ENCODE data around the gene ZMYM4.
"Not testable (repeated sequence)": the region's sequence is repeated elsewhere in the genome, so short reads cannot be mapped to it uniquely, and the experiment has no call there.

The ZMYM4 gene

DNA sequence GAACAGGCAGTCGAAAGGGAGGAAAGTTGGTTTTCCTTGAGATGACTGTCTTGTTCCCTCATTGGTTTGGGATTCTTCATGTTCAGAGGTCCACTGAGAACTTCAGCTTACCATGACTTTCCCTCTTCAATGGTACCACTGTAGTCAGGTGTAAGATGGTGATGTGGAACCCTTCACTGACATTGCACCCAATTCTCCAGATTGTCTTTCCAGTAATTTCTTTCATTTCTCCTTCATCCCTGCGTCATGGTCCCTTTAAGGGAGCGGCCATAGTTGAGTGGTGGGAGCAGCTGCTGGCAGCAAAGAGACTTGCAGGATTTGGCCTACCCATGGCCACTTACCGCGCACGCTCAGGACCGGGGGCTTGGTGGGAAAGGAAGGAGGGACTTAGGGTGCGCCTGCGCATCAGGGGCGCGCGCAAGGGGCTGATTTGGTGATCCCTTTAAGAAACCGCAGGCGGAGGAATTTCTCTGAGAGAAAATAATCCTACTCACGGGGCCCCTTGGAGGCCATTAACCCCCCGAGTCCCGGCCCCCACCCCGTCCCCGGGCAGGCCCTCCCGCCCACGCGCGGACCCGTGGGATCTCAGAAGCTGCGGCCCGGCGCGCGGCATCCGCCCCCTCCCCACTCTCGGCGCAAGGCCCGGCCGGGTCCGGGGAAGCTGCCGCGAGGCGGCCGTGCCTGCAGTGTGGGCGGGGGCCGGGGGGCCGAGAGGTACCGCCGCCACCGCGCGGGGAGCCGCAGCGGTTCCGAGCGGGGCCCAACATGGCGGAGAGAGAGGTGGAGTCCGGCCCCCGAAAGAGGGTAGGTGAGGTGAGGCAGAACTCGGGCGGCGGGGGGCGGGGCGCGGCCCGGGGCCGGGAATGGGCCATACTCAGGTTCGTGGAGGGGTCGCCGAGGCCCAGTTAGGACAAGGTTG lies at the start of gene ZMYM4:
TSS of gene ZMYM4 (plus strand) at position 428 of the 919 bp plus-strand sequence. CDS start at position 766, 338 bp downstream.
- DNase-seq: peak; percentile 97

DNA sequence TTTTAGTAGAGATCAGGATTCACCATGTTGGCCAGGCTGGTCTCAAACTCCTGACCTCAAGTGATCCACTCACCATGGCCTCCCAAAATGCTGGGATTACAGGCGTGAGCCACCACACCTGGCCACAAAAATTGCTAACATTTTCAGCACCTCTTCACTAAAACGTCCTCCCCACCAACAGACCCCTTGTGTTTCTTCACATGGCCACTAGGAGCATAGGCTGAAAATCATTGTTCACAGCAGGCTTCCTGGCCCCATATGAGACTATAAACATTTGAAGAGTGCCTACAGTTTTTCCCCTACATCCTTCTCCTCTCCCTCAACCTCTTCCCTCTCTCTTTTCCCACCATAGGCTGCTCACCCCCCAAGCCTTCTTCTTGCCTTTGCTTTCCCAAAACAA lies 47.5 kb upstream of the ZMYM4 start:
- DNase-seq: peak; percentile 45

DNA sequence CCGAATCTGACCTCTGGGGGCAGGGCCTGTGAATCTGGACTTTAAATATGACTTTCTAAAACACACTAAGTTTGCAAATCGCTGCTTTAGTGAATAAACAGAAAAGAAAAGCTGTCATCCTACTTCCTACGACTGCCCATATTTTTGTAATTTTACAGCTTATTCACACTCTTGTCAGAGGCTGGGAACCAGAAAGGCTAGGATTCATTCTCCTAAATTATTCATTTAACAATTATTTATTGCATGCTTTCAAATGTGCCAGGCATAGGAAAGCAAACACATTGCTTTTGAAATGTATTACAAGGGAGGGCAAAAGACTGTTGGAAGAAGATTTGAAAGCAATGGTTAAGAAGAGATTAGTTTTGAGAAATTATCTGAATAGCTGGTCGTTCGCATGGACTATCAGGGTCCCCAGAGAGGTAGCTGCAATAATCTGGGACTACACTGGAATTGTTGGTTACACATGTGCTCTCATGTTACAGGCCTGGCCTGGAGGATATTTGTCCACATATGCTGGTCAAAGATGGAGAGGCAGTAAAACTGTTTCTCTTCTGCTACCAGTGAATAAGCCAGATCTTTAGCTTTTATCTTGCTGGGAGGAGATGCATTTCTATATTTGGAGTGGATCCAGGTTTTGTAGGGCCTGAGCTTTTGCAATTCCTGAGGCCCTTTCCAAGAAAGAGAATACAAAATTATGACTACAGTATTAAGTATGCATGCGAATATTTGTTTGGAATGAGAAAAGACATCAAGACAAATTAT lies 46.0 kb upstream of the ZMYM4 start:
- peak; percentile 9 for DNase-seq

DNA sequence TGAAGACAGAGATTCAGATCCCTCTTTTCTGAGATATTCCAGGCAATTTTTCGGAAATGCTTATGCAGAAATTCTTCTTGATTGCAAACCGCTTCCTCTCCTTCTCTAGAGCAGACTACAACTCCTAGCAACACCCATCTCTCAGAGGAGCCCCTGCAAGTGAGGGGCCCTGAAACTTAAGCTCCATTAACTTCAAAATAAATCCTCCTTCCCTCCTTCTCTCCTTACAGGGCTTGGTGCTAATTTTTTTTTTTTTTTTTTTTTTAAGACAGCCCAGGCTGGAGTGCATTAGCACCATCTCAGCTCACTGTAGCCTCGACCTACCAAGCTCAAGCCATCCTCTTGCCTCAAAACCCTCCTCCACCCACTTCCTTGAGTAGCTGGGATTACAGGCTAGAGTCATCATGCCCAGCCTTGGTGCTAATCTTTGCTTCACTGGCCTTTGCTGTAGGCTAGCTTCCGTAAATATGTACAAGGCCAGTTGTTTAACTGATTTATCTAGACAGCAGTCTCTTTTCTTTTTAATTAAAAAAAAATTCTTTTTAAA lies 45.4 kb upstream of the ZMYM4 start:
- no peak for DNase-seq

DNA sequence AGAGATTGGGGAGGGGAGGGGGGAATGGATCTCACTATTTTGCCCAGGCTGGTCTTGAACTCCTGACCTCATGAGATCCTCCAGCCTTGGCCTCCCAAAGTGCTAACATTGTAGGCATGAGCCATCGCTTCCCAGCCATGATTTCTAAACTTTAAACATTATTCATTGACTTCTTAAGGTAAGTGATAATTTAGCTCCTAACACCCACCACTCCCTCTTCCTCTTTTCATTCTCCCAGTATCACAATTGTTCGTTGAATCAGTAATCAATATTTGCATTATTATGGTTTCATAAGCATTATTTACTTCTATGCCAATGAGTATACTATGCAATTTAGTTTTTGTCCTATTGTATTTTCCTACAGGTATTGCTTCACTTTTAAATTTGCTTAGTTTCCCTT lies 42.0 kb upstream of the ZMYM4 start:
- DNase-seq: no peak

DNA sequence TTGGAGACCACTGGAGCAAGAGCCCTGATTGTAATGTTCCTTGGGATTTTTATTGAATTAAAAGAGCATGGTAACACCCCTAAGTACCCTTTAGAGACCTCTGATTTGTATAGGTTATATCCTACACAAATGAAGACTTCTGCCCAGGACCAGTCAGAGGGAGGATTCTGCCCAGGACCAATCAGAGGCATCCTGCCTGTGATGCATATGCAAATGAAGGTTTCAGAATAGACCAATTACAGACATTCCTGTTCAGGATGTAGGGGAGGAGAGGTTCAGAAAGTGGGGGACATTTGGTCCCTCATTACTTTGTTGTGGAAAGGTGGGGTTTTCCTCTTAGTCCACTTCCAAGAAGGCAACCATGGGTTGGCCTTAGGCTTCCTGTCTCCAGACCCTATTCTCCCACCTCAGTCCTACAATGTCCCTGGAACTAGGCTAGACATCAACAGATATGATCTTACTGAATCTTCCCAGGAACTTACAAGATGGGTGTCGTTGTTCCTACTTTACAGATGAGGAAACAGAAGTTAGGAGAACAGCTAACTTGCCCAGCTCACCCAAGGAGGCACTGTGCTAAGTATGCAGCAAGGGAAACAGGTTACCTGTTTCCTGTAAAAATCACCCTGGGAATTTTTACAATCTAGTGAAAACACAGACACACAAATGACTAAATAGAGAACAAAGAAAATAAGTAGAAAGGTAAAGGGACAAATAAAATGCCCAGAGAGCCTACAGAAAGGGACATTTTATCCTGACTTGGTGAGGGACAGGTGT lies 38.7 kb upstream of the ZMYM4 start:
- no peak for DNase-seq

DNA sequence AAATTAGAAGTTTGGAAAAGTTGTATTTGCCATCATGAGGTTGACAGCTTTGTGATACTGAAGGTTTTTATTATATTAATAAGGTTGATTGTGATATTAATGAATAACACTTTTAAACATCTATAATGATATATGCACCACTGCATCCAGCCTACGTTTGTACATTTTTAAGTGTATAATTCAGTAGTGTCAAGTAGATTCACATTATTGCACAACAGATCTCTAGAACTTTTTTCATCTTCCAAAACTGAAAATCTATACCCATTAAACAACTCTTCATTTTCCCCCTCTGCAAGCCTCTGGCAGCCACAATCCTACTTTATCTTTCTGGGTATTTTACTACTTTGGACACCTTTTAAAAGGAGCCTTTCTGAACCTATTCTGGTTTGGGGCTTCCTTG lies 37.2 kb upstream of the ZMYM4 start:
- no peak for DNase-seq

DNA sequence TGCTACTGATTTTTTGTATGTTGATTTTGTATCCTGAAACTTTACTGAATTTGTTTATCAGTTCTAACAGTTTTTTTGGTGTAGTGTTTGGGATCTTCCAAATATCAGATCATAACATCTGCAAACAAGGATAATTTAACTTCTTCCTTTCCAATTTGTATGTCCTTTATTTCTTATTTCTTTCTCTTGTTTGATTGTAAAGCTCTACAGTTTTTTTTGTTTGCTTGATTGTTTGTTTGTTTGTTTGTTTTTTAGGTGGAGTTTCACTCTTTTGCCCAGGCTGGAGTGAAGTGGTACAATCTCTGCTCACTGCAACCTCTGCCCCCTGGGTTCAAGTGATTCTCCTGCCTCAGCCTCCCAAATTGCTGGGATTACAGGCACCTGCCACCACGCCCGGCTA lies 31.7 kb upstream of the ZMYM4 start:
- DNase-seq: not testable (repeated sequence)

DNA sequence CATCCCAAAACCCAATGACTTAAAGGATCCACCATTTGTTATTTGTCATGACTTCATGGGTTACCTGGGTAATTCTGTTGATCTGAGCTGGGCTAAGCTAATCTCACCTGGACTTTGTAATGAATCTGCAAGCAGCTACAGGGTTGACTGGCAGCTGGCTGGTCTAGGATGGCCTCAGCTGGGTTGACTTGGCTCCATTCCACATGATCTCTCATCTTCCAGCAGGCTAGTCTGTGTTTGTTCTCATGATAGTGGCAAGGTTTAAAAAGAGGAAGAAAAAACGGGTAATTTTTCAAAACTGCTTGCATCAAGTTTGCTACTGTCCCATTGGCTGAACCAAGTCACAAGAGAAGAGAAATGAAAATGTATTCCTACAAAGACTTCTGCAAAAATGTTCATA lies 24.8 kb upstream of the ZMYM4 start:
- peak; percentile 37 for DNase-seq

DNA sequence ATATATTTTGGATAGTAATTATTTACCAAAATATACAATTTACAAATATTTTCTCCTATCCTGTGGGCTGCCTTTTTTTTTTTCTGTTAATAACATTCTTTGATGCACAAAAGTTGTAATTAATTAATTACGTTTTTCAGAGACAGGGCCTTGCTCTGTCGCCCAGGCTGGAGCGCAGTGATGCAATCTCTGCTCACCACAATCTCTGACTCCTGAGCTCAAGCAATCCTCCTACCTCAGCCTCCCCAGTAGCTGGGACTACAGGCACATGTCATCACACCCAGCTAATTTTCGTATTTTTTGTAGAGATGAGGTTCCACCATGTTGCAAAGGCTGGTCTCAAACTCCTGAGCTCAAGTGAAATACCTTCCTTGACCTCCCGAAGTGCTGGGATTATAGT lies 21.3 kb upstream of the ZMYM4 start:
- no peak for DNase-seq

DNA sequence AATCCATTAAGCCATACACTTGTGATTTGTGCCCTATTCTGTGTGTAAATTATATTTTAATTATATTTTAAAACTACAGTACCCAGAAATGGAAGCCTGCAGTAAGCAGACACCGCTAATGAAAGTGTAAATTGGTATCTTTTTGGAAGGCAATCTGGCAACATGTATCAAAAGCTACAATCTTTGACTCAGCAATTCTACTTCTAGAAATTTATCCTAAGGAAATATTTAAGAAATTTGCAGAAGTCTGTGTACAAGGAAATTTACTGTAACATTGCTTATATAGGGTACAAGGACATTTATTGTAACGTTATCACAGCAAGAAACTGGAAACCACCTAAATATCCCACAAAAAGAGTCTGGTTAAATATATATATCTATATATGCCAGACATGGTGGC lies 14.6 kb upstream of the ZMYM4 start:
- DNase-seq: no peak

DNA sequence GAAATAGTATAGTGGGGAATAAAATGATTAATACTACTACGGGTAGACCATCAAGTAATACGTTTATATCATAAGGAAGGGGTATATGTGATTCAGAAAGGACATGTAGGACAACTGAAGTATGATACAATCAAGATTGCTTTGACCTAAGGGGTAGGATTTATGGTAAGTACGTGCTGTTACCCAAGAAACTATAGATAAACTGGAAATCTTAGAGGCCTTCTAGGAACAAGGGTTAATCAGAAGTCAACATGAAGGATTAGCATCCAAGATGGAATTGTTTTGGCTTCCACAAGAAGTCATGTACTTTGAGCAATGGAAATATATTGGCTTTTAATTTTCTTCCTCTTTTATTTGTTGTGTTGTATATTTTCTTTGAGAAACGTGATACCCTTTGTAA lies 13.2 kb upstream of the ZMYM4 start:
- no peak for DNase-seq

DNA sequence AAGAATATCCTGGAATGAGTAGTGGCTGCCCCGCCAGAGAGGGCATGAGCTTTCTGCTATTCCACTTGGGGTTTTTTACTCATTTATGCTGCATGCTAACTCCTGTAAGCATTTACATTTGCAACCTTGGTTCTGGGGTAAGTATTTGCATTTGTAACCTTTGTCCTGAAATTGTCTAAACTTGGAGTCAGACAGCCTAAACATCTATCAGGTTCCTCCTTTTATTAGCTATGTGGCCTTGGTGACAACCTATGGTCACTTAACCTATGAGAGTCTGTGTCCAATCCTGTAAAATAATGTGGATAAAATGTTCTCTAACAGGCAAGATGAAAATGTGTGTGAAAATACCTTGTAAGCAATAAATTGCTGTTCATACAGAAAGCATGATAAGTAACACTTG lies 8.9 kb upstream of the ZMYM4 start:
- DNase-seq: no peak

DNA sequence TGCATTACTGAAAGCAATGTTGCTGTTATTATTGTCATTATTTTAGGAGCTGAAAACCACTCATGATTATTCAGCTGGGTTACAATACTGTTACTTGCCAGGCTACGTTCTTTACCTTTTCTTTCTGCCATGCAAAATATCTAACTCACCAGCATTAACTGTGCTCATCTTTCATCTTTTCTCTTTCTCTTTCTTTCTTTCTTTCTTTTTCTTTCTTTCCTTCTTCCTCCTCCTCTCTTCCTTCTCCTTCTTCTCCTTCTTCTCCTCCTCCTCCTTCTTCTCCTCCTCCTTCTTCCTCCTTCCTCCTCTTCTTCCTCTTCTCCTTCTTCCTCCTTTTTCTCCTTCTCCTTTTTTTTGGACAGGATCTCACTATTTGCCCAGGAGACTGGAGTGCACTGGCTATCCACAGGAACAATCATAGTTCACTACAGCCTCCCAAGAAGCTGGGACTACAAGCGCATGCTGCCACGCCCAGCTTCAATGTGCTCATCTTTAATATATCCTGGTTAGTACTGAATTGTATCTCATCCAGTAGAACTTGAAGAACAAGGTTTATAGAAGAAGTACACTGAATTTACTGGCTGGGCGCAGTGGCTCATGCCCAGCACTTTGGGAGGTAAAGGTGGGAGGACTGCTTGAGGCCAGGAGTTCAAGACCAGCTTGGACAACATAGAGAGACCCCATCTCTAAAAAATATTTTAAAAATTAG lies 6.9 kb upstream of the ZMYM4 start:
- no peak for DNase-seq

DNA sequence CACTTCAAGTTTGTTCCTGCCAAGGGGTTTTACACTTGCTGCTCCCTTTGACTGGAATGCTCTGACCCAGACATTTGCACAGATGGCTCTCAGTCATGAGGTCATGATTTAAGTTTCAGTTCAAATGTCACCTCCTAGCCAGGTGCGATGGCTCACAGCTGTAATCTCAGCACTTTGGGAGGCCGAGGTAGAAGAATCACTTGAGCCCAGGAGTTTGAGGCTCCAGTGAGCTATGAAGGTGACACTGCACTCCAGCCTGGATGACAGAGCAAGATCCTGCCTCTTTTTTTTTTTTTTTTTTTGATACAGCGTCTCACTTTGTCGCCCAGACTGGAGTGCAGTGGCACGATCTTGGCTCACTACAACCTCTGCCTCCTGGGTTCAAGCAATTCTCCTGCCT lies 4.5 kb upstream of the ZMYM4 start:
- DNase-seq: no peak

DNA sequence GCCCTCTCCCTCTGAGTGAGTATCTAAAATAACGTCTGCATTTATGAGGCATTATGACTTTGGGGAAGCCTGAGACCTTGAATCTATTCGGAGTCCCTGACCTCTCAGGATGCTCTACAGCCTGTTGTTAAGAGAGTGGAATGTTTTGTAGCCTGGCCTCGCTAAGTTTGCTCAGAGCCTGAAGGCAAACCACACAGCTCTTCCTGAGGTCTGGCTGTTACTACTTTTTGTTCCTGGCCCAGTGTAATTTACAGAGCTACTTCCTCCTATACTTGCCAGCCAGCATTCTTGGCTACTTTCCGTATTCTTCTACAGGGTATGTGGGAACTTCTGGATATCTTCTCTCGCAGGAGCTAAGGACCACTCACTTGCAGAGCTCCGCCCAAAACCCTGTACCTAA lies 3.6 kb upstream of the ZMYM4 start:
- DNase-seq: no peak

DNA sequence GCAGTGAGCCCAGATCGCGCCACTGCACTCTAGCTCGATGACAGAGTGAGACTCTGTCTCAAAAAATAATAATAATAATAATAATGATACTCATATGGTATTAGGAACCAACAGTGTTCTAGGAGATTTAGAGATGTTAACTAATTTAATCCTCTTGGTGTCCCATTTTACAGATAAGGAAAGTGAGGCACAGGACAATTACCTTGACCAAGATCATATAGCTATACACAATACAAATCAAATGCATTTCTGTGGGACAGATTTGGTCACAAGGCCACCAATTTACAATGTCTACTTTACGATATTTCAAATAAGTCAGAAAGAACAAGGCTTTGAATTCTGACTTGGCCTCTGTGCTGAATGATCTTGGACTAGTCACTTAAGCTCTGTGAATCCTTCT lies 2.2 kb upstream of the ZMYM4 start:
- DNase-seq: no peak

DNA sequence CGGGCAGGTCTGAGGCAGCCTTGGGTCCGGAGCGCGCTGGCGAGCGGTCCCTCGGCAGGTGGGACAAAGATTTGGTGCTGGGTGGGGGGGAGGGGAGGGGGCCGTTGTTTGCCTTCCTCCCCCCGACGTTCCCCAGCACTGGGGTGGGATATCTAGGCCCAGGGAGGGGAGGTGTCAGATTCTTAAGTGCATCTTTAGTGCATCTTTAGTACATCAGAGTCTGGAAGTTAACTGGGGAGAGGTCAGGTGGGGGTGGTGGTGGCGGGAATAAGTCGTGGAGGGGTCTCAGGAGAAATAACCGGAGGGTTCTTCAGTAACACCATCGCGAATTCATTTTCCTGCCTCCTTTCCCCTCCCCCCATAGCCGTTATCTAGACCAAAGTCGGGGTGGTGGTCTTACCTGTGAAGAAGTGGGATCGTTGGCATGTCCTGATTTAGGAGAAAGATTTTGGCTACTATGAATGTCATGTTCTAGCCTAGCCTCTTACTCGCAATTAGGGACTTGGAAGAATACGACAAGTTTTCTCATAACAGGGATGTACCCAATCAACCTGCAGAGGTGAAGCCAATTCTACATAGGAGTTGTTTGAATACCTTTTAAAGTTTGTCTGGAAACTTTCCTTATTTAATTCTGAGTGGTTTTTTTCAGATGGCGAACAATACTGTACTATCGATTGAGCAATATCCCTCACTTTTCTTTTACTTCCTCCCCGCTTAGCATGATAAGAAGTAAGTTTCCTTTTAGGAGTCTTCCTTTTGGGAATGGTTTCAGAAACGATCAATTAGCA lies 886 bp downstream of the ZMYM4 start:
- DNase-seq: no peak

DNA sequence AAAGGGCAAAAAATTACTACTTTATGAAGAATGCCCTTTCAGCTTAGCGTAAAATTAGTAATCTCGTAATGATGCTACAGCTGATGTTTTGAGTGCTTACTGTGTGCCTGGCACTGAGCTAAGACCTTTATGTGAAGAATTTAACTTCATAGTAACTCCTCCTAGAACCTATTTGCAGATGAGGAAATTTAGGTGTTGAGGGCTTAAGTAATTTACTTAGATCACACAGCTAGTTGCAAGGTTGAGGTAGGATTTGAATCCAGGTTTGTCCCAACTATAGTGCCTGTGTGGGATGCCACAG lies 1.4 kb downstream of the ZMYM4 start:
- no peak for DNase-seq

DNA sequence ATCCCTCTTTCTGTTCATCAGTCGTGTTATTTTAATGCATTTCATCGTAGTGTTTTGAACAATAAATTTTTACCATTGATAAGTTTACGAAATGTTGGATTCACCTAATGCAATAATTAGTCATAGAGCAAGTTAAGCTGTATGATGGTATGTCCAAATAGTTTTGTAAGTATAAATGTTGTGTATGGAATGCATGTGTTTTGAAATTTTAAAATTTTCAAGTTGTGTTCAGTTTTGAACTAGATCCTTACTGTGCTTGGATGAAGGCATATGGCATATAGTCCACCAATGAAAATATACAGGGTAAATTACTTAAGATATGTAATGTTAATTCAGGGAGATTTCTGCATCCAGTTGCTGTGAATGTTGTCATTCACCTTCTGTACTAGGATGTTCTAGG lies 2.3 kb downstream of the ZMYM4 start:
- DNase-seq: no peak

DNA sequence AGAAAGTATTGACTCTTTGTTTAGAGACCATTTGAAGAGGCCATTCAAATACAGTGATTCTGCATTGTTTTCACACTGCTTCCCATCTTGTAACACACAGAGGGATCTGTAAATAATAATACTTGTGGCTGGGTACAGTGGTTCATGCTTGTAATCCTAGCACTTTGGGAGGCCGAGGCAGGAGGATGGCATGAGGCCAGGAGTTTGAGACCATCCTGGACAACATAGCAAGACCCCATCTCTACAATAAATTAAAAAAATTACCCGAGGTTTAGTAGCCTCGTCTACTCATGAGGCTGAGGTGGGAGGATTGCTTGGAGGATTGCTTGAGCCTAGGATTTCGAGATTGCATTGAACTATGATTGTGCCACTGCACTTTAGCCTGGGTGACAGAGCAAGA lies 5.7 kb downstream of the ZMYM4 start:
- no peak for DNase-seq
